PC-3 (cell line): ENCODE measurements around the gene TGFB3. TPM values are rescaled to one million over a fixed set of nuclear protein-coding genes. Genes with fewer than 3 reads are reported as not detected.

Experiments used
- ATAC-seq: fragments of 200-7000 bp; cut with Tn5 transposase; 2 replicates; pipeline ENCODE4 v1.9.1; 2020; ENCODE audit warnings: mild to moderate bottlenecking, moderate library complexity
- BruUV-seq: library from RNA; stranded (reverse); fragments of 400-500 nt; replicated peaks from 2 replicates; lab custom pipeline; 2021; lab: Mats Ljungman, UMichigan
- CTCF ChIA-PET: fragments of 300-600 bp; sonication (Branson Sonifier 250); formaldehyde crosslinking; loops from one replicate; lab custom pipeline; 2022; ENCODE audit warnings: antibody characterized with exemption; lab: Charles Lee
- POLR2A ChIA-PET: fragments of 300-600 bp; sonication (Branson Sonifier 250); formaldehyde crosslinking; loops from one replicate; lab custom pipeline; 2022; ENCODE audit warnings: antibody characterized with exemption; ENCODE audit not compliant: unreplicated experiment; lab: Charles Lee
- DNase-seq: peaks from one replicate; pipeline ENCODE4 v3.0.0-alpha.2; 2015
- H2AFZ ChIP-seq: fragments of 300-600 bp; sonication (generic); 2 replicates; pipeline ENCODE4 v1.6.0; 2016; ENCODE audit warnings: antibody characterized with exemption, low read length
- H3F3A ChIP-seq: fragments of 300-600 bp; sonication (generic); one replicate; pipeline ENCODE4 v1.6.0; 2017; ENCODE audit warnings: antibody characterized with exemption, low read length, control low read depth, mild to moderate bottlenecking; ENCODE audit not compliant: unreplicated experiment
- H3K27ac ChIP-seq: fragments of 300-600 bp; sonication (generic); 2 replicates; pipeline ENCODE4 v1.5.1; 2016; ENCODE audit warnings: mild to moderate bottlenecking, low read length
- H3K27me3 ChIP-seq: fragments of 300-600 bp; sonication (generic); 2 replicates; pipeline ENCODE4 v1.6.1; 2016; ENCODE audit warnings: low read length, mixed read lengths
- H3K36me3 ChIP-seq: fragments of 300-600 bp; sonication (generic); 2 replicates; pipeline ENCODE4 v1.6.1; 2016; ENCODE audit warnings: low read depth, mixed run types, low read length, mixed read lengths
- H3K4me1 ChIP-seq: fragments of 300-600 bp; sonication (generic); 2 replicates; pipeline ENCODE4 v1.5.1; 2016; ENCODE audit warnings: low read length; ENCODE audit not compliant: insufficient read depth
- H3K4me2 ChIP-seq: fragments of 300-600 bp; sonication (generic); 2 replicates; pipeline ENCODE4 v1.6.0; 2016; ENCODE audit warnings: low read length
- H3K4me3 ChIP-seq: fragments of 300-600 bp; sonication (generic); 2 replicates; pipeline ENCODE4 v1.5.1; 2016; ENCODE audit warnings: mild to moderate bottlenecking, low read length, mixed read lengths
- H3K79me2 ChIP-seq: fragments of 300-600 bp; sonication (generic); 2 replicates; pipeline ENCODE4 v1.6.1; 2017; ENCODE audit warnings: low read length, mixed read lengths
- H3K9ac ChIP-seq: fragments of 300-600 bp; sonication (generic); 2 replicates; pipeline ENCODE4 v1.6.0; 2016; ENCODE audit warnings: mild to moderate bottlenecking, low read length
- H3K9me2 ChIP-seq: fragments of 300-600 bp; sonication (generic); replicated peaks from 2 replicates; pipeline ENCODE4 v1.6.1; 2016; ENCODE audit warnings: mixed run types, low read length, mixed read lengths
- H3K9me3 ChIP-seq: fragments of 300-600 bp; sonication (generic); 2 replicates; pipeline ENCODE4 v1.6.1; 2016; ENCODE audit warnings: low read length, mixed read lengths
- H4K20me1 ChIP-seq: fragments of 300-600 bp; sonication (generic); 2 replicates; pipeline ENCODE4 v1.6.1; 2016; ENCODE audit warnings: low read length, mixed read lengths
- CTCF ChIP-seq: fragments of 300-600 bp; sonication (generic); conservative IDR thresholded peaks from 2 replicates; pipeline ENCODE4 v1.5.1; 2017; ENCODE audit warnings: antibody characterized with exemption, low read depth, mild to moderate bottlenecking, low read length
- EZH2 ChIP-seq: fragments of 300-600 bp; sonication (generic); IDR thresholded peaks from one replicate; pipeline ENCODE4 v1.6.1; 2017; ENCODE audit warnings: antibody characterized with exemption, mild to moderate bottlenecking, low read length; ENCODE audit not compliant: unreplicated experiment
- EZH2phosphoT487 ChIP-seq: fragments of 300-600 bp; sonication (generic); IDR thresholded peaks from 2 replicates; pipeline ENCODE4 v1.6.1; 2018; ENCODE audit warnings: mild to moderate bottlenecking, antibody characterized with exemption, low read length, borderline replicate concordance
- intact Hi-C: fragments of 100-400 bp; cut with micrococcal nuclease; formaldehyde crosslinking; loops from 2 replicates; pipeline ENCODE4 v1.9.0; 2023
- total RNA-seq: library from RNA; depleted of rRNA; stranded (reverse); fragments of >200 nt; gene quantifications from 2 replicates; pipeline ENCODE4 v1.2.3, GENCODE V29; 2014

TGFB3 gene
- total RNA-seq, 1 experiment from 2014 or later = 10.2 TPM

DNA sequence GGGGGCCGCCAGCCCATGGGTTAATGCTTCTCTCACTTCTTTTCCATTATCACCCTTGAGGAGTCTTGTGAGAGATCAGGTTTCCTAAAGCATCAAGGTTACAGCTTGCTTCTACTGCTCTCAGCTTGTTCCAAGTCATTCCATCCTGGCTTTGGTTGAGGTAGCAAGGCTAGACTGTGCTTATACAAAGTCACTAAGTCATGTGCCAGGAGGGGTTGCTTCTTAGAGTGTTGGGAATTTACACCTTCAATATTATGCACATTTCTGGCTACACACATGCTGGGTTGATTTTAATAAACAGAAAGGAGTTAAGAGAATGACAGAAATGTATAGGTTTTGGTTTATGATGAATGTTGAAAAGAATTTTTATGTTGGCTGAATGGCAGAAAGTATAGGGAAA is 25.6 kb upstream of the TGFB3 start:
- no peaks in the 10 kb centered on the region for H3K79me2 ChIP-seq
- H3K9me3 ChIP-seq = peaks cover 6% of the 10 kb centered on the region; the same call in 1 of the 2 replicates
- POLR2A ChIA-PET = no interaction called here
- CTCF ChIA-PET = no interaction called here
- no peak overlapping the region for H3K9ac ChIP-seq
- no peak overlapping the region for H3K4me2 ChIP-seq
- intact Hi-C loops = no loop called here
- H3K36me3 ChIP-seq = peaks cover 11% of the 10 kb centered on the region
- H2AFZ ChIP-seq = no peak overlapping the region
- no peak overlapping the region for H3K27ac ChIP-seq
- TF ChIP-seq EZH2 = no peak
- TF ChIP-seq EZH2phosphoT487 = no peak
- TF ChIP-seq CTCF = no peak
- H3F3A ChIP-seq = no peaks in the 10 kb centered on the region
- H3K4me3 ChIP-seq = no peak overlapping the region
- no peaks in the 10 kb centered on the region for H3K27me3 ChIP-seq
- ATAC-seq (no peak), DNase-seq (no peak)
- BruUV-seq = no TSS peak
- H3K9me2 ChIP-seq = no peaks in the 10 kb centered on the region
- H3K4me1 ChIP-seq = no peaks in the 10 kb centered on the region
- H4K20me1 ChIP-seq = no peaks in the 10 kb centered on the region

- no peak for DNase-seq
- Histone ChIP-seq H3K9me3 (peaks cover 6% of the 10 kb centered on the region; the same call in 1 of the 2 replicates), H3K4me2 (no peak overlapping the region), H3K36me3 (peaks cover 11% of the 10 kb centered on the region), H3K9ac (no peak overlapping the region), H2AFZ (no peak overlapping the region), H3F3A (no peaks in the 10 kb centered on the region), H3K4me1 (no peaks in the 10 kb centered on the region), H4K20me1 (no peaks in the 10 kb centered on the region), H3K27me3 (no peaks in the 10 kb centered on the region), H3K9me2 (no peaks in the 10 kb centered on the region), H3K27ac (no peak overlapping the region), H3K79me2 (no peaks in the 10 kb centered on the region), H3K4me3 (no peak overlapping the region)
- no TSS peak for BruUV-seq
- CTCF ChIA-PET = no interaction called here
- POLR2A ChIA-PET = no interaction called here
- TF ChIP-seq EZH2 = no peak
- TF ChIP-seq CTCF = no peak
- TF ChIP-seq EZH2phosphoT487 = no peak
- no peak for ATAC-seq
- intact Hi-C loops = no loop called here
Measured at GRCh38 chr14:76006253-76006652, 24.5 kb upstream of the TGFB3 start.

GRCh38 chr14:76002383-76002782 is 20.6 kb upstream of the TGFB3 start:
- Histone ChIP-seq H3K27ac (no peak overlapping the region), H3K9me3 (peaks cover 6% of the 10 kb centered on the region; the same call in 1 of the 2 replicates), H3K4me1 (no peaks in the 10 kb centered on the region), H3K9me2 (no peaks in the 10 kb centered on the region), H3K9ac (no peak overlapping the region), H2AFZ (no peak overlapping the region), H4K20me1 (no peaks in the 10 kb centered on the region), H3K36me3 (peaks cover 11% of the 10 kb centered on the region), H3K4me3 (no peak overlapping the region), H3K4me2 (no peak overlapping the region), H3F3A (no peaks in the 10 kb centered on the region), H3K27me3 (no peaks in the 10 kb centered on the region), H3K79me2 (no peaks in the 10 kb centered on the region)
- BruUV-seq = no TSS peak
- POLR2A ChIA-PET = no interaction called here
- CTCF ChIA-PET = no interaction called here
- intact Hi-C loops = no loop called here
- no peak for DNase-seq
- ATAC-seq = no peak
- no peak for TF ChIP-seq EZH2phosphoT487
- TF ChIP-seq EZH2 = no peak
- no peak for TF ChIP-seq CTCF
